ENCODE measurements around the gene PIH1D2.

The PIH1D2 gene

GRCh38 chr11:112115386-112115785, 41.6 kb upstream of the PIH1D2 start:
- TF ChIP-seq REST (IDR thresholded peaks at IDR 0.05; ENCODE audit: insufficient read depth in 1 of 2, low read depth in 2 of 2, low read length in 2 of 2) (no peak), SIN3A (IDR thresholded peaks at IDR 0.05; ENCODE audit: borderline replicate concordance, insufficient read depth, low read length) (no peak), FOXP2 (optimal IDR thresholded peaks at IDR 0.05; ENCODE audit: borderline replicate concordance, extremely low read depth, extremely low read length, insufficient read depth) (no peak), POLR2AphosphoS5 (IDR thresholded peaks at IDR 0.05; ENCODE audit: low read depth, low read length) (no peak), TAF1 (IDR thresholded peaks at IDR 0.05; ENCODE audit: borderline replicate concordance, insufficient read depth, low read length) (no peak)

- no peak for TF ChIP-seq FOXP2 (optimal IDR thresholded peaks at IDR 0.05; ENCODE audit: borderline replicate concordance, extremely low read depth, extremely low read length, insufficient read depth)
- TF ChIP-seq POLR2AphosphoS5 (IDR thresholded peaks at IDR 0.05; ENCODE audit: low read depth, low read length) = no peak
- TF ChIP-seq TAF1 (IDR thresholded peaks at IDR 0.05; ENCODE audit: borderline replicate concordance, insufficient read depth, low read length) = no peak
Measured at GRCh38 chr11:112114460-112114859, 40.6 kb upstream of the PIH1D2 start.

DNA sequence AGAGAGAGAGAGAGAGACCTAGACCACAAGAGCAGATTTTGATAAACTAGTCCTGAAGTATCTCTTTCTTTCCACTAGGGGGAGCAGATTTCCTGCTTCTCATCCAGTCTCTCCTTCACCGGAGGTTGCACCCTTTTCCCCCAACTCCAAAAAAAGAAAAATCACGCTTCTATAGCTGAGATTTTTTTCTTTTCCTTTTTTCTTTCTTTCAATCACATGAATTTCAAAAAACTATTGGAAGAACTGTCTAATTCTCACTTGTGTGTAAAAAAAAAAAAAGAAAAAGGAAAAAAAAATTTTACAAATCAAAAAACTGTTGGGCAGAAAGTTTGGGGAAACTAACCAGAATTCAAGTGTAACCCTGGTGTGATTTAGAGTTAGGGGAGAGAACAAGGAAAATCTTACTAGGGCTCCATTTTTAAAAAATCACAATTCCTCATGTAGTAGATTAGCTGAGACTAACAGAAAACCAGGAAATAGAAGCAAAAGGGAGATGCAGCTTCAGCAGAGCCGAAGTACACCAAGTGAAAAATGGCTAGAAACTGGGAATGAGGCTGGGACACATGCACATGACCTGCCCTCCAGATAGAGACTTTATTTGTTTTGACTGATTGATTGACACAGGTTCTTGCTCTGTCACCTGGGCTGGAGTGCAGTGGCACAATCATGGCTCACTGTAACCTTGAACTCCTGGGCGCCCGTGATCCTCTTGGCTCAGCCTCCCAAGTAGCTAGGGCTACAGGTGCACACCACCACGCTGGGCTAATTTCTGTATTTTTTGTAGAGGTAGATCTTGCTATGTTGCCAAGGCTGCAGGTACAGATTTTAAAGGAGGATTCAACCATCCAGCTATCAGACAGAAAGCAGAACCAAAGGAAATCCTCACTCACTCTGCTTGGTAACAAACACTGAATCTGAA, 40.0 kb upstream of the PIH1D2 start:
- TF ChIP-seq FOXP2 (optimal IDR thresholded peaks at IDR 0.05; ENCODE audit: borderline replicate concordance, extremely low read depth, extremely low read length, insufficient read depth) = no peak
- no peak for TF ChIP-seq TAF1 (IDR thresholded peaks at IDR 0.05; ENCODE audit: borderline replicate concordance, insufficient read depth, low read length)
- no peak for TF ChIP-seq POLR2AphosphoS5 (IDR thresholded peaks at IDR 0.05; ENCODE audit: low read depth, low read length)
- no peak for TF ChIP-seq SIN3A (IDR thresholded peaks at IDR 0.05; ENCODE audit: borderline replicate concordance, insufficient read depth, low read length)
- TF ChIP-seq REST (IDR thresholded peaks at IDR 0.05; ENCODE audit: insufficient read depth in 1 of 2, low read depth in 2 of 2, low read length in 2 of 2) = no peak

- no peak for TF ChIP-seq REST (IDR thresholded peaks at IDR 0.05; ENCODE audit: insufficient read depth in 1 of 2, low read depth in 2 of 2, low read length in 2 of 2)
- no peak for TF ChIP-seq POLR2AphosphoS5 (IDR thresholded peaks at IDR 0.05; ENCODE audit: low read depth, low read length)
- no peak for TF ChIP-seq TAF1 (IDR thresholded peaks at IDR 0.05; ENCODE audit: borderline replicate concordance, insufficient read depth, low read length)
- no peak for TF ChIP-seq FOXP2 (optimal IDR thresholded peaks at IDR 0.05; ENCODE audit: borderline replicate concordance, extremely low read depth, extremely low read length, insufficient read depth)
- TF ChIP-seq SIN3A (IDR thresholded peaks at IDR 0.05; ENCODE audit: borderline replicate concordance, insufficient read depth, low read length) = no peak
Measured at GRCh38 chr11:112106070-112106469, 32.3 kb upstream of the PIH1D2 start.

DNA sequence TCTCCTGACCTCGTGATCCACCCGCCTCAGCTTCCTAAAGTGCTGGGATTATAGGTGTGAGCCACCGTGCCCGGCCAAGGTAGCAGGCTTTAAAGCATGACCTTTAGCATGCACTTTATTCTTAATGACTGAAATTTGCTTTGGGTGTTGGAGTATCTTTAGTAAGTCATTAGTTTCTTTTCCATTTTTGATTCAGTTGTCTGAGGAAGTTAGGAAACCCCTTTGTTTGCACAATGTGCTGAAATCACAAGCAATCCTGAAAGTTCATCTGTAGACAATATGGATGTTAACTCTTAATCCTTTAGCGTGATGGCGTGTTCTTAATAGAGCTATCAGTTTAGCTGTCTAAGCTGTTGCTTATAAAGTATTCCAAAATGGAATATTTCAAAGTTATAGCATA, 29.6 kb upstream of the PIH1D2 start:
- TF ChIP-seq REST (IDR thresholded peaks at IDR 0.05; ENCODE audit: insufficient read depth in 1 of 2, low read depth in 2 of 2, low read length in 2 of 2) (no peak), TAF1 (IDR thresholded peaks at IDR 0.05; ENCODE audit: borderline replicate concordance, insufficient read depth, low read length) (no peak), POLR2AphosphoS5 (IDR thresholded peaks at IDR 0.05; ENCODE audit: low read depth, low read length) (no peak), SIN3A (IDR thresholded peaks at IDR 0.05; ENCODE audit: borderline replicate concordance, insufficient read depth, low read length) (no peak), FOXP2 (optimal IDR thresholded peaks at IDR 0.05; ENCODE audit: borderline replicate concordance, extremely low read depth, extremely low read length, insufficient read depth) (no peak)
